GM19468 (cell line): ENCODE results near the gene ESRRA.

Source experiments
- ATAC-seq: cut with Tn5 transposase; IDR thresholded peaks from one replicate; pipeline ENCODE4 v1.9.1; 2021; ENCODE audit warnings: mild to moderate bottlenecking, moderate library complexity, moderate number of reproducible peaks; ENCODE audit not compliant: unreplicated experiment; ENCODE audit errors: extremely low read depth

Gene ESRRA

DNA sequence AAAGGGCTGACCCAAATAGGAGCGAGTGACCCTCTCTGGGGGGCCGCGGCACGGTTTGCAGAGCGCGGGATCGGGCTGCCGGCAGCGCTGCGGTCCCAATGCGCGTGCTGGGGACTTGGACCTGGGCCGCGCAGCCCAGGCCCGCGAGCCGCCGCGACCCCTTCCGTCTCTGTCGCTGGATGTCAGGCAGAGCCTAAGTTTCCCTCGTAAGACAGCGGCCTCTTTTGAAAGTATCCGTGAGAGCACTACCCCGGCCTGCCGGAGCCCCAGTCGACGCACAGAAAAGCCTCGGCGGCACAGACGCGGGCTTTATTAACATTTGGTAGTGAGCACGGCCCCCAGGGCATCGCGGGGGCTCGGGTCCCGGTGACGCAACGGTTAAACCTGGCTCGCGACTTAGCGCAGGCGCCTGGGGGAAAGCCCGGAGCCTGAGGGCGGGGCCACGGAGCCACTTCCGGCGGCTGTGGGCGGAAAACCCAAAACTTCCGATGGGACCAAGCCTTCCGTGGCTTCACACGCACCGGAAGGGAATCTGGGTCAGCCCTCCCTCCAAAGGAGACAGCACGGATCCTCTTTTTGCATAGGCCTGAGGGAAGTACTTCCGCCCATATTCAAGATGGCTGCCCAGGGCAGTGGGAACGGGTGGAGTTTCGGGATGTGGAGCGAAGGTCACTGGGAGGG is 35.6 kb upstream of the ESRRA start:
- ATAC-seq, result peak; percentile 53

DNA sequence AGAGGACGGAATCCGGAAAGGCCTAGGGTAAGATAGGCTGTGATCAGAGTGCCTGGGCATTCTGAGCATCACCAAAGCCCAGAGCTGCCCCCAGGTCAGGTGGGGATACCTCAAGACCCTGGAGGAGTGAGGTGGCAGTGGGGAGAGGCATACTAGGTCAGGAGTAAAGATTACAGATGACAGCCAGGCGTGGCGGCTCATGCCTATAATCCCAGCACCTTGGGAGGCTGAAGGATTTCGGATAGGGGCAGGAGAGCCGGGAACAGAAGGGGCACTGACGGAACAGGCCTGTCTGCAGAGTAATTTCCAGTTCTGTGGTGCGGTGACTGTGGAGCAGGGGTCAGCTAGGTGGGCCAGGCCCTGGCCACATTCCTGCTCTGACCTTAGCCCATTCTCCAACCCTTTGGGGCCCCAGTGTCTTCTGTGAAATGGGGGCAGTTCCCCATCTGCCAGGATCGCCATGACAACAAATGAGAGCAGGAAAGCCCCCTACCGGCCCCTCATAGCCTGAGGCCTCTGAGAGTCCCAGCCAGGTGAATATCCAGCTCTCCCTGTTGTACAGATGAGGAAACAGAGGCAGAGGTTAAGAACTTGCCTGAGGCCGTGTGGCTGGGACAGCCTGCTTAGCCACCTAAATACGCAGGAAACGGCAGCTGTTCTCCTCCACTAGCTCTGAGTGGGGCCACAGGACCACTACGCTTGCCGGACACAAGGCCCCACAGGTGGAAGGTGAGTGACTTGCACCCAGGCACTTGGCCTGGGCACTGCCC is 30.1 kb upstream of the ESRRA start:
- ATAC-seq, result no peak

DNA sequence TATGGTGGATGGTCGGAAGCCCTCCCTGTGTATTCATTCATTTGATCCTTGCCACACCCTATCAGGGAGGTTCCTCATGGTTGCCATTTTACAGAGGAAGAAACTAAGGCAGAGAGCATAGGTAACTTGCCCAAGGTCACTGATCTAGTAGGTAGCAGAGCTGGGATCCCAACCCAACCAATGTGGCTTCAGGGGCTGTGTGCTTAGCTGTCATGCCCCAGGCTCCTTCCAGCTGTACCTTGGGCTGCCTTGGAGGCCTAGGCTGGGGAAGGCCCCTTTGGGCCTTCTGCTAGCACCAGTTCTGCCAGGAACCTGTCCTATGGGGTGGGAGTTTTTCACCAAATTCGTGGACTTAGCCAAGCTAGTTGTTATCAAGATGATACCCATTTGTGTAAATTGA is 29.5 kb upstream of the ESRRA start:
- ATAC-seq, result no peak

DNA sequence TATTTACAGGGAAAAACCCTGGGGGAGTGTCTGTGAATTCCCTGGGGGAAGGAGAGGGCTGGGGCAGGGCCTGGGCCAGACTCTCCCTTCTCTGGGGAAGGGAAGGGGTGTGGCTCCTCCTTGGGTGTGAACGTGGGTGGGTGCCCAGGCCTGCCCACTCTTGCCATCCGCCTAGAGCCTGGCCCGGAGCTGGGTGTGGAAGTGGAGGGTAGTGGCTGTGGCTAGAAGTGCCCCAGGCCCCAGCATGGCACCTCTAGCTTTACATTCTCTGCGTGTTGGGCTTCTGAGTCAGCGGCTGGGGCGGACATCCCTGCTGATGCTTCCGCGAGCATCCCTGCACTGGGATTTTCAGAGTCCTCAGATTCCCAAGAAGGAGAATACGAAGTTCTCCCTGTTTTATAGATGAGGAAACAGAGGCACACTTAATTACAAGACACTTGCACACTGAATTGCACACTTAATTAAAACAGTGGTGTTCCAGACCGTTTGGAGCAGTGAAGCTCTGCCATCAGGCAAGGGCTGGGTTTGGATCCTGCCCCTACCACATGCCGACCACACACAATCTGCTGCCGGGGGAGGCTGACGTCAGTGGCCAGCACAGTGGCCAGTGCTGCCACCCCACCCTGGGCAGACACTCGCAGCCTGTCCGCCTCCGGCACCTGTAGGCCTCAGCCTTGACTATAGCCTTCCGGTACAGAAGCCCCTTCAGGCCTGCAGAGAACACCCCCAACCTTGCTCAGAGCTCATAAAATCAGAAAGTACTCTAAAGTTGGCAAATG is 28.5 kb upstream of the ESRRA start:
- no peak for ATAC-seq

DNA sequence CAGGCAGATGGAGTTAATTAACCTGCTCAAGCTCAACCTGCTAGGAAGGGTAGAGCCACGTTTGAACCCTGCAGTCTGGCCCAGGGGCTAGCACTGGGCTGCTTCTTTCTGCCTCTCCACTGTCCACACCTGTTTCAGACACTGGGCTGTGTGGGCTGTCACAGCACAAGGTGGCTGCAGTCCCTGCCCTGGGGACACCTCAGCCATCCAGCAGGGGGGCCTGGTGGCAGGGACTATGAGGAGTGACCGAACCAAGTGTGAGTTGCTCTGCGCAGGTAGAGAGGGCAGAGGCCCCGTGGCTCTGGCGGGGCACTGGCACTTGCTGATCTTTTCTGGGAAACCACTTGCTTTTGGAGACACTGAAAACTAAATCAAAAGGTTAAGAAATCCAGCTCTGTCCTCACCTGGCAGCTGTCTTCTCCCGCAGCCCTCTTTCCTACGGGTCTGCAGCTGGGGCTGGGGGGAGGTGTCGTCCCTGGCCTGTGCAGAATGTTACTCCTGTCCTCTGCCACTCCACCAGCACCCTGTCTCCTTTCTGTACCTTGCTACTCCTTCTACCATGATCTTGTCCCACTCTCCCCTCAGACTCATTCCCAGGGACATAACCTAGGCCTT is 26.6 kb upstream of the ESRRA start:
- no peak for ATAC-seq

DNA sequence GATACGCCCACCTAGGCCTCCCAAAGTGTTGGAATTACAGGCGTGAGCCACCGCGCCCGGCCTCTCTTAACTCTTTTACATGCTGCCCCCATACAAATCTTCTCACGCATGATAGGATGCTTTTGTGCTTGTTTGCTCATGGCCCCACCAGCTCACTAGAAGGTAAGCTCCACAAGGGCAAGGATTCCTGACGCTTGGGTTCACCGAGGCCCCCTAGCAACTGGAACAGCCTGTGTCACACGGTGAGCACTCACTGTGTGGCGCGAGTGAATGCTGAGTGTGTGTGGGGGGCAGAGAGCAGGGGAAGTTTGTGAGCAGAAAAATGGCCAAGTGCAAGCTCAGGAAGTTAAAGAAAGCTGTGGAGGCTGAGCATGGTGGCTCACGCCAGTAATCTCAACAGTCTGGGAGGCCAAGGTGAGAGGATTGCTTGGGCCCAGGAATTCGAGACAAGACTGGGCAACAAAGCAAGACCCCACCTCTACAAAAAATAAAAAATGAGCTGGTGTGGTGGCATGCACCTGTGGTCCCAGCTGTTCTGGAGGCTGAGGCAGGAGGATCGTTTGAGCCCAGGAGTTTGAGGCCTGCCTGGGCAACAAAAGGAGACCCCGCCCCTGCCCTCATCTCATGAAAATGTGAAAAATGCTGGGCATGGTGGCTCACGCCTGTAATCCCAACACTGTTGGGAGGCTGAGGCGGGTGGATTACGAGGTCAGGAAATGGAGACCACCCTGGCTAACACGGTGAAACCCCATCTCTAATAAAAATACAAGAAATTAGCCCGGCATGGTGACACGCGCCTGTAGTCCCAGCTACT is 23.2 kb upstream of the ESRRA start:
- no peak for ATAC-seq

DNA sequence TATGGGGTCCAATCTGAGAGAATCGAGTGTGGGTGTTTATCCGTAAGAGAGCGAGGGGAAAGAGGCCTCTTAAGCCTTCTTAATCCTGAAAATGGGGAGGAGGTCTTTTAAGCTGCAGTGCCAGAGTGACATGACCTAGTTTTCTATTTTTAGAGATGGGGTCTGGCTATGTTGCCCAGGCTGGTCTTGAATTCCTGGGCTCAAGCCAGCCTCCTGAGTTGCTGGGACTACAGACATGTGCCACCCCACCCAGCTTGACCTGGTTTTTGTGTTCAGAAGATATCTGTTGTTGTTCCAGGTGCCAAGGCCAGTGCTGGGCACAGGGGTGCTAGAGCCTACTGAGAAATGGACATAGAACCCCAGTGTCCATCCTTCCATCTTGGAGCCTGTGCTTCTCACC is 22.2 kb upstream of the ESRRA start:
- no peak for ATAC-seq

DNA sequence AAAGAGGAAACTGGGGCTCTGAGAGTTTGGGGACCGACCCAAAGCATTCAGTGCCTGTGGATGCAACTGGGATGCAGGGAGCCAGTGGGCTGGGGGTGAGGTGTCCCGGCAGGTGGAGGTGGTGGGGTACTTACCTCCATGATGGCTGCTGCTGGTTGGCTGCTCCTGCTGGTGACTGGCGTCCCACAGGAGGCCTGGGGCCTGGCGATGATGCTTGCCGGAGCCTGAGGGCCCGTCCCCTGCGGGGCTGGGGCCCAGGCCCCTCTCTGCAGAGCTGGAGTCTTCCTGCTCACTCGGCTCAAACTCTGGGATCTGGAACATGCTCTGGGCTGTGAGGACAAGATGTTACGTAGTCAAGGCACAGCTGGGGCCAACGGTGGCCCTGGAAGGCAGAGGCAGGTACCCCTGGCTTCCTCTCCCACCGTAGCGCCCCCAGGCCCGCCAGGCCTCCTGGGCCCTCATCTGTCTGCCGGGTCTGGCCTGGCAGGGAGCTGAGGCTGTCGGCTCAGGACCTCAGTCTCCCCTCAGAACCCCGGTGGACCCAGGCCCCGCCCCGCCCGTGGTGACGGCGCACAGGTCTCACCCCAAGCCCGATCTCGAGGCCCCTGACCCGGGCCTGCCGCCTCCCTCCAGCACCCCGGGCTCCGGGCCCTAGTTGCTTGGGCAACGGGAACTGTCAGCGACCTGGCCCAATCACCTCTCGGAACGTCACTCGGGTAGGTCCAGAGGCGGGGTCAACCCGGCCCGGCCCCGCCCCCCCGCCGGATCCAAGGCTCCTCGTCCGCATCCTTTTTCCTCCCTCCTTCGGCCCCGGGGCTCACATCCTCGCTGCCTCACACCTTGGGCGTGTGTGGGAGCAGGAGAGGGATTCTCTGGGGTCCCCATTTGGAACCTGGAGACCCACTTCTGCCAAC is 21.0 kb upstream of the ESRRA start, which contains the start of gene BAD:
TSS of gene BAD (minus strand) at position 618 of the 914 bp plus-strand sequence. CDS start at position 321, 297 bp downstream.
- ATAC-seq, result peak; percentile 49

DNA sequence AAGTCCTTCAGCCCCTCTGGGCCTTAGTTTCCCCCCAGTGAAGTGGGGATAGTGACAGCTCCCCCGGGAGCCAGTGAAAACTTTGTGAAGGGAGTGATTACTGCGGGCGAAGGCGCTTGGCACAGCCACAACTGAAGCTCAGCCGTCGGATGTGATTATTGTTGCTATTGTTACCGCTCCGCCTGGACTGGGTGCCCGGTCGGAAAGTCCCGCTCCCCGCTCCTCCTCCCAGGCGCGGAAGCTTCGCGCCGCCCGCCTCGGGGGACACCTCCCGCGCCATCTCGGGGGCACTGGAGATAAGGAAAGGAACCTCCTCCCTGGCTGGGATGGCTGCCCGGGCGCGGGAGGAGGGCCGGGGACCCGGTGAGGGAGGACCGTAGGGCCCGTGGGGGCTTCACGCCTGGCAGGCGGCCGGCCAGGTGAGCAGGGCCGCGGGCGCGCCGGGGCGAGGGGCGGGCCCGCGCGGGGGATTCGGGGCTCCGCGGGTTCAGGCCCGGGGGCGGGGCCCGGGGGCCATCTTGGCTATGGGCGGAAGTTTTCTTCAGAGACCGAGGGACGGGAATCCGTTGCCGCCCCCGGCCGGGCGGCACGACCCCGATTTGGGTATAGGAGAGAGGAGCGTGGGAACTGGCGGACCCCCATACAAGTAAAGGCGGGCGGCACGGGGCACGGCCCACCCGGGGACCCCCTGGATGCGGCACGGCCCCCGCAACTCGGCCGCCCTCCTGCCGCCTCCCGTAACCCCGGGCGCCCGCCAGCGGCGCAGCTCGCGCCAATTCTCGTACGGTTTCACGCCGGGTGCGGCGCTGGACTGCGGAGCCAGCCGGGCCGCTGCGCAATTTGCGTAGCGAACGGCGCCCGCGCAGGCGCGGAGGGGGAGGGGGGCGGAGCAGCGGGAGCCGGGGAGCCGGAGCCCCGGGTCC is 20.1 kb upstream of the ESRRA start, which contains the start of gene GPR137:
TSS of gene GPR137 (plus strand) at position 887 of the 923 bp plus-strand sequence. CDS start 677 bp downstream, outside the sequence.
- ATAC-seq, result peak; percentile 38

DNA sequence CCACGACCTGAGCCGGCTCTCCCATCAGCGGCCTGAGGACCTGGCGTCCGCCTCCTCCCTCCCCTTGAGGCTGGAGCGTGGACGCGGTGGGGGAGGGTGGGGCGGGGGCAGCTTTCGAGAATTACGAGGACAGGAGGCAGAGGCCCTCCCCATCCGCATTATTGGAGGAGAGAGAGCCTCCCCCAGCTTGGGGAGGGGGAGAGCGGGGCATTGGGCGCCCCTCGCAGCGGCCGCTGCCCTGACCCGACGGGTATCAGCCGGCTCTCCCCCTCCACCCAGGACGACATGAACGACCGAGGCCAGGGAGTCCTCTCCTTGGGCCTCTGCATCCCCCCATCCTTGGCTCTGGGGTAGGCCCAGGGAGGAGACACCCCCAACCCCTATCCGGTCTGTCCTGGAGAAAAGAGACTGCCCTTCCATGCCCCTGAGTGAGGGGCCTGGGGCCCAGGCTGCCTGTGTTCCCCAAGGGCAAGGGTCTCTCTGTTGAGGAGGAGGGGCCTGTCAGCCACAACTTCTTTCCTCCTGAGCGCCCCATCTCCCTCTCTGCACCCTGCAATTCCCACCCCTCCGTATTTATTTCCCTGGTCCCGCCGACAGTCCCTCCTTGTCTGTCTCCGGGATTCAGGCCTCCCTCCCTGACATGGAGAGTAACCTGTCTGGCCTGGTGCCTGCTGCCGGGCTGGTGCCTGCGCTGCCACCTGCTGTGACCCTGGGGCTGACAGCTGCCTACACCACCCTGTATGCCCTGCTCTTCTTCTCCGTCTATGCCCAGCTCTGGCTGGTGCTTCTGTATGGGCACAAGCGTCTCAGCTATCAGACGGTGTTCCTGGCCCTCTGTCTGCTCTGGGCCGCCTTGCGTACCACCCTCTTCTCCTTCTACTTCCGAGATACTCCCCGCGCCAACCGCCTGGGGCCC is 19.2 kb upstream of the ESRRA start:
- no peak for ATAC-seq

DNA sequence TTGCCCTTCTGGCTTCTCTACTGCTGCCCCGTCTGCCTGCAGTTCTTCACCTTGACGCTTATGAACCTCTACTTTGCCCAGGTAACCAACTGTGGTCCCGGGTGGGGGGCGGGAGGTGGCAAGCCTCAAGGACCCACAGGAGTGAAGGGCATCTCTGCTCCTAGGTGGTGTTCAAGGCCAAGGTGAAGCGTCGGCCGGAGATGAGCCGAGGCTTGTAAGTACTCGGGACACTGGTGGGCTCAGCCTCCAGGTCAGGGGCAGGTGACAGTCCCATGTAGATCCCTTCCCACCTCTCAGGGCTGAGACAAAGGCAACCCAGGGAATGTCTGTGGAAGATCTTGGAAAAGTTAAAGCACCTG is 18.5 kb upstream of the ESRRA start:
- no peak for ATAC-seq

DNA sequence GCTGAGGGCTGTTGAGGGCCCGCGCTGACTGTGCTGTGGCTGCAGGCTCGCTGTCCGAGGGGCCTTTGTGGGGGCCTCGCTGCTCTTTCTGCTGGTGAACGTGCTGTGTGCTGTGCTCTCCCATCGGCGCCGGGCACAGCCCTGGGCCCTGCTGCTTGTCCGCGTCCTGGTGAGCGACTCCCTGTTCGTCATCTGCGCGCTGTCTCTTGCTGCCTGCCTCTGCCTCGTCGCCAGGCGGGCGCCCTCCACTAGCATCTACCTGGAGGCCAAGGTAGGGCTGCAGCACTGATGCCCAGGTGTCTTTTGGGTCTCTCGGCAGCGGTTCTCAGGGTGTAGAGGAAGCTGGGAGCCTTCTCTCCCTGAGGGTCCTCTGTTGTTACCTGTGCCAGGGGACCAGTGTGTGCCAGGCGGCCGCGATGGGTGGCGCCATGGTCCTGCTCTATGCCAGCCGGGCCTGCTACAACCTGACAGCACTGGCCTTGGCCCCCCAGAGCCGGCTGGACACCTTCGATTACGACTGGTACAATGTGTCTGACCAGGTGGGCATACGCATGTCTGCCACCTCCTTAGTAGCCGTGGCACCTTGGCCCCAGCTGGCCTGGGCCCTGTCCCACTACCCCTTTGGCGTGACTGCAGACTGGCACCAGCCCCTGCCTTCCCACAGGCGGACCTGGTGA is 17.5 kb upstream of the ESRRA start:
- ATAC-seq, result no peak

DNA sequence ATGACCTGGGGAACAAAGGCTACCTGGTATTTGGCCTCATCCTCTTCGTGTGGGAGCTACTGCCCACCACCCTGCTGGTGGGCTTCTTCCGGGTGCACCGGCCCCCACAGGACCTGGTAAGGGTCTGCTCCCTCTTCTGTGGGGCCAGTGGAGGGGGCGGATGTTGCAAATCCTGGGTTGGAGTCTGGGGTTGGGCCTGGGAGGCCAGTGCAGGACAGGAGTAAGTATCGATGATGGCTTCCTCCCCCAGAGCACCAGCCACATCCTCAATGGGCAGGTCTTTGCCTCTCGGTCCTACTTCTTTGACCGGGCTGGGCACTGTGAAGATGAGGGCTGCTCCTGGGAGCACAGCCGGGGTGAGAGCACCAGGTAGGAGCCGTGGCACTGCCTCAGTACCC is 17.0 kb upstream of the ESRRA start:
- ATAC-seq, result no peak

DNA sequence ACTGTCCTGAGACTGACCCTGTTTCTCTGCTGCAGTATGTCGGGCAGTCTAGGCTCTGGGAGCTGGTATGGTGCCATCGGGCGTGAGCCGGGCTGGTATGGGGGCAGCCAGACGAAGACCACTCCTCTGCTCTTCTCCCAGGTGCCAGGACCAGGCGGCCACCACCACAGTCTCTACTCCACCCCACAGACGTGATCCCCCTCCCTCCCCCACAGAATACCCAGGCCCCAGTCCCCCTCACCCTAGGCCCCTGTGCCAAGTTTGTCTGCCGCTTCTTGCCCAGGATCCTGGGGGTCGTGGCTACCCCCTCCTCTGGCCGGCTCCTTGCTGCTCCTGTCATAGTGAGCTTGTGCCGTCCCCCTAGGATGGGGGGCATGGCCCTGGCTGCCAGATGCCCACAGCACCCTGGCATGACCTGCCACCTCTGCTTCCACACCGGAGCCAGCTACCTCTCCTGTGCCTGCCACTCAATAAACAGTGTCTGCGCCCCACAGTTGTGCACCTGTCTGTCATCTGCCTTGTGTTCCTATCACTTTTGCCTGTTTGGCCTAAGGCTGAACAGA is 16.2 kb upstream of the ESRRA start:
- no peak for ATAC-seq

DNA sequence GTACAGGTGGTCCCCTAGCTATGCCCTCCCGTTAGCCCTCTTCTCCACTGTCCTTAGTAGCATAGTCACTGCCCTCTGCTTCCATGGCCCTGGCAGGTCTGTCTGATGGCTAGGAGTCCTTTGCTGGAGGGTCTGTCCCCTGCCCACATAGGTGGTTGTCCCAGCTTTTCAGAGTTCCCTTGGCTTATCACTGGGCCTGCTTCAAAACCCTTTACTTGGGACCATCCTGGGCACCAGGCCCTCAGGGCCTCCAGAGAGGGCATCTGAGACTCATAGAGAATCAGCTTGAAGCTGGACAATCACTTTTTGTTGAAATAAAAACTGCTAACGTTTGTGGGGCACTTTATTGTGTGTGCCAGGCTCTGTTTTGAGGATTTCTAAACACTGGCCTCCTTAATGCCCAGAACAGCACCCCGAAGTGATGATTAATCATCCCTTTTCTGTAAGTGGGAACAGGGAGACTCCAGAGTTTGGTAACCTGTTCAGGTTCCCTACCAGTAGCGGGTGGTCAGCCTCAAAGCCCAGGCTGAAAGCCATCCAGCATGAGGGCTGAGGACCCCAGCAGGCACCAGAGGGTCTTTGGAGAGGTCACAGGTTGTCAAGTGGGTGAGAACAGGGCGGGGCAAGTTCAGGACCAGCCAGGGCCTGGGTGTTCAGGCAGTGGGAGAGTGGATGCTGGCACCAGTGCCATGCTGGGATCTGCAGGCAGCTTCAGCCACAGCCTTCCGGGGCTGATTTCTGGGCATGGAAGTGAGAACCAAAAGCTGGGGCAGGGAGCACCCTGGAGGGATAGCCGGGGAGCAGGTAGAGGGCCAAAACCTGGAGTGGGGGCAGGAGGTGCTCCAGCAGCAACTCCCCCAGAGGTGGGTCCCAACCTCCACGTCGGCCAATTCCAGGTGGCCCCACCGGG is 14.7 kb upstream of the ESRRA start:
- ATAC-seq, result no peak
